SK-N-SH (cell line): Measurements from ENCODE around the gene KLHDC8A. TPM values are rescaled to one million over a fixed set of nuclear protein-coding genes. Genes with fewer than 3 reads are reported as not detected.

Experiments
- CHD2 ChIP-seq: fragments of 150-350 bp; IDR thresholded peaks from 2 replicates; pipeline ENCODE4 v1.6.1; 2018; ENCODE audit warnings: low read length; ENCODE audit not compliant: partially characterized antibody
- ELF1 ChIP-seq: IDR thresholded peaks from 2 replicates; pipeline ENCODE4 v1.4.0; 2012
- EZH2phosphoT487 ChIP-seq: fragments of 200-600 bp; sonication (generic); IDR thresholded peaks from 2 replicates; pipeline ENCODE4 v1.6.1; 2017; ENCODE audit warnings: low read depth, mixed run types, mild to moderate bottlenecking, antibody characterized with exemption, moderate library complexity, borderline replicate concordance
- FOSL2 ChIP-seq: IDR thresholded peaks from 2 replicates; pipeline ENCODE4 v1.4.0; 2012; ENCODE audit warnings: low read depth, mild to moderate bottlenecking, moderate library complexity, borderline replicate concordance
- GABPA ChIP-seq: IDR thresholded peaks from 2 replicates; pipeline ENCODE4 v1.4.0; 2012; ENCODE audit warnings: low read depth, mild to moderate bottlenecking
- GATA2 ChIP-seq: sonication (generic); formaldehyde crosslinking; IDR thresholded peaks from 2 replicates; pipeline ENCODE4 v1.5.0; 2020; ENCODE audit warnings: mild to moderate bottlenecking, missing genetic modification reagents
- MAX ChIP-seq: IDR thresholded peaks from 2 replicates; pipeline ENCODE4 v1.4.0; 2012; ENCODE audit warnings: low read depth
- MEF2A ChIP-seq: IDR thresholded peaks from 2 replicates; pipeline ENCODE4 v1.4.0; 2012; ENCODE audit warnings: low read depth, borderline replicate concordance
- MXI1 ChIP-seq: IDR thresholded peaks from 2 replicates; pipeline ENCODE4 v1.6.1; 2012; ENCODE audit warnings: mild to moderate bottlenecking, low read depth, low read length, improper control_type of control experiment
- NFIC ChIP-seq: IDR thresholded peaks from 2 replicates; pipeline ENCODE4 v1.4.0; 2012; ENCODE audit warnings: borderline replicate concordance
- PBX3 ChIP-seq: IDR thresholded peaks from 2 replicates; pipeline ENCODE4; 2012
- POLR2AphosphoS5 ChIP-seq: IDR thresholded peaks from 2 replicates; pipeline ENCODE4 v1.6.1; 2012; ENCODE audit warnings: low read depth, low read length
- RAD21 ChIP-seq: IDR thresholded peaks from 2 replicates; pipeline ENCODE4 v1.6.1; 2012; ENCODE audit warnings: mild to moderate bottlenecking, low read length
- REST ChIP-seq: IDR thresholded peaks from 2 replicates; pipeline ENCODE4 v1.6.1; 2012; ENCODE audit warnings: mild to moderate bottlenecking, low read depth, low read length, moderate library complexity
- RFX5 ChIP-seq: IDR thresholded peaks from 2 replicates; pipeline ENCODE4 v1.6.1; 2012; ENCODE audit warnings: mild to moderate bottlenecking, improper control_type of control experiment, low read length
- RXRA ChIP-seq: IDR thresholded peaks from 2 replicates; pipeline ENCODE4 v1.4.0; 2012; ENCODE audit warnings: low read depth, mild to moderate bottlenecking, borderline replicate concordance
- TAF1 ChIP-seq: IDR thresholded peaks from 2 replicates; pipeline ENCODE4 v1.6.1; 2012; ENCODE audit warnings: low read depth, mild to moderate bottlenecking, low read length, moderate library complexity, borderline replicate concordance
- TCF12 ChIP-seq: IDR thresholded peaks from 2 replicates; pipeline ENCODE4 v1.4.0; 2012
- YY1 ChIP-seq: IDR thresholded peaks from 2 replicates; pipeline ENCODE4 v1.4.0; 2012; ENCODE audit warnings: low read depth, mild to moderate bottlenecking
- ZBTB33 ChIP-seq: IDR thresholded peaks from 2 replicates; pipeline ENCODE4 v1.4.0; 2012; ENCODE audit warnings: low read depth, borderline replicate concordance
- polyA plus RNA-seq, 3 experiments: library from polyadenylated mRNA; depleted of rRNA; stranded (reverse); fragments of >200 nt; gene quantifications; 2 replicates each; pipeline ENCODE4 v1.2.3, GENCODE V29; 2012

KLHDC8A gene
- polyA plus RNA-seq, 1 of the 3 experiments (the other 2 are of a cell fraction): 0.02 TPM

- TF ChIP-seq TCF12: peak; percentile 78
- no peak for TF ChIP-seq RFX5
- TF ChIP-seq REST: no peak
- TF ChIP-seq RAD21: no peak
- TF ChIP-seq TAF1: no peak
- no peak; the same call in 1 of the 2 replicates for TF ChIP-seq POLR2AphosphoS5
- TF ChIP-seq GATA2: no peak
- TF ChIP-seq FOSL2: no peak
- no peak for TF ChIP-seq MXI1
- no peak for TF ChIP-seq YY1
- TF ChIP-seq RXRA: 0 out of 2 replicates have a peak, but pooled peaks have one; percentile 26
- TF ChIP-seq CHD2: no peak
- peak; percentile 93 for TF ChIP-seq NFIC
- TF ChIP-seq MAX: no peak
- TF ChIP-seq MEF2A: no peak
- TF ChIP-seq ZBTB33: no peak
- TF ChIP-seq PBX3: no peak; the same call in 1 of the 2 replicates
- TF ChIP-seq ELF1: no peak
- no peak for TF ChIP-seq GABPA
- TF ChIP-seq EZH2phosphoT487: no peak
Observed at GRCh38 chr1:205317311-205317917, 39.3 kb downstream of the KLHDC8A start (continued).
